EL (cell line): ENCODE data around the gene NFASC.

ENCODE experiments used
- DNase-seq: peaks from one replicate; pipeline ENCODE4 v3.0.0-alpha.2; 2016

NFASC gene

DNA sequence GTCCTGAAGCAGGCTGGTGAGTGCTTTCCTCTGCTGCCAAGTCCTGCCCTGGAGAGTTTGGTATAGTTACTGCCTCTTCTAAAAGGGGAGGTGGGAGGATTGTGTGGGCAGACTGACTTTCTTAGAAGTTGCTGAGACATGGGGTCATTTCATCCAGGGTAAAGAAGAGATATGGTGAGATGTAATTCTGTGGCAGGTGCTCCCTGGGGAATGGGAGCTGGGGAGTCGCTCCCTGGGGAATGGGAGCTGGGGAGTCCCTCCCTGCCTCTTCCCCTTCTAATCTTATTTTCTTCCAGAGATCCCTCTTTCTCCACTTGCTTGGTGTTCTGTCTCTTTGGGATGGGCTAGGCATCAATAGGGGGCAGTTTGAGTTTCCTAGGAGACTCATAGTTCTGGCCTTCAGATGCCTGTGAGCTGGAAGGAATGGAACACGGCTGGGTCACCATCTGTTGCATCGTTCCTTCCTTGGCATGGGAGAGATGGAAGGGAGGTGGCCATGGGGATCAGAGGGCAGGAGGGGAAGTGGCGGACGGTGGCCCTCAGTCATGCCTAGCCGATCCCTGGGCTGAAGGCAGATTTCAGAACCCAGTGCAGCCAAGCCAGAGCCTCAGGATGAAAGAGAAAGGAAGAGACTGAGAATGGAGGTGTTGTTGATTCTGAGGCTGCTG, 59.0 kb downstream of the NFASC start:
- no peak for DNase-seq

DNA sequence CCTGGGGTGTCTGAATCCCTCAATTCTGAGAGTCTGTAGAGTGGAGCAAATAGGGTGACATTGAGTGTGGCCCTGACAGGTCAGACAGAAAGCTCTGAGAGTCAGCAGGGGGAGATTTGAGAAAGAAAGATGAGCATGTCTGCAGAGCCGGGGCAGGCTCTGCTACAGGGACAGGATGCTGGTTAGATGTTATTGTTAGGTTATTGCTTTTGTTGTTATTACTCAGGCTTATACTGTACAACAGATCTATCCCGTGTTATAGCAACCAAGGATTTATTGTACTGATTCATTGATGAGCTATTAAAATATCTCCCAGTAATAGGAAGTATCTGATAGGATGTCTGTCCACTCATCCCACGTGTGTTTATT, 59.5 kb downstream of the NFASC start:
- DNase-seq: no peak

DNA sequence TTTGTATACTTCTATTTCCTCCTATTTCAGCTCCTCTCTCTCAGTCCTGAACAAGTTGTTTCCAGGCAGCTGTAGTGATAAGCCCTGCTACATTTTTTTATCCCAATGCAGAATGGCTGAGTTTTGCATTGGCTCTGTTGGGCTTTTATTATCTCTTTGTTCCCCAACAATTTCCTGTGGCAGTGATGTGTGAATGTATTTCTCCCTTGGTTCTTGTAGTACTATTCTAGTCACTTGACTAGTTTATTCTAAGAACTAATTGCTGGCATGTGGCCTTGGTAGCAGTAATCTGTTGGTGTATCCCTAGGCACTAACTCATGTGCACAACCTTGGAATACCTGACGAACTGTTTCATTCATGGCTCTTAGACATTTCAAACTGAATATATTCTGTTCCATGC, 60.7 kb downstream of the NFASC start:
- no peak for DNase-seq

DNA sequence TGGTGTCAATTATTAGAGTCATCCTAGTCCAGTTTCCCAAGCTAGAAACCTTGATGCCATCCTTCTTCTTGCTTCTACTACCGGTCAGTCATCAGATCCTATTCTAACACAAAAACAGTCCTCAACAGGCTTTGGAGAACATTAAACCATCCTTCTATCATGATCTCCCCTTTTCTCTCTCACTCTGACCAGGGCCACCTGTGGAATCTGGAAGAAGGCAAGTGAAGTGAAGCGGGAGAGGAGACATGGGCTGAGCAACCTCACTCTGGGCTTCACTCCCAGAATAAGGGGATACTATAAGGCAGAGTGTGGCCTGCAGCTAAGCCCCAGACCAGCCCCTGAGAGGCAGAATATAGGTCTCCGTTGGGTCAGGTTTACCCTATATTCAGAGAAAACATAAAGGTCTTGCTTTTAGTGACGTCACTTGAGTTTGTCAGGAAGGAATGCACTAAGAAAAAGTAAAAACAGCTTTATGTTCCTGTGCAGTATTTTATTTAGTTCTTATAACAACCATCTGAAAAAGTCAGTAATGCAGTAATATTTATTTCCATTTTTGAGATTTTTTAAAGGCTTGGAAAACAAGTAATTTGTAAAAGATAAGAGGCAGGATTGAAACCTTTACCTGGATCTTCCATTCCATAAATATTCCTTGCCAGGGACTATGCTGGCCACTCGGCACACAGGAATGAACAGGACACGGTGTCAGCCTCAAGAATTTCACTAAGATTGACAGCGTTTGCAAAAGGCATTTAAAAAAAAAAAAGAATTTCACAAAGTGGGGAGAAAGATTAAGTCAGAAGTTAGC, 61.3 kb downstream of the NFASC start:
- no peak for DNase-seq

DNA sequence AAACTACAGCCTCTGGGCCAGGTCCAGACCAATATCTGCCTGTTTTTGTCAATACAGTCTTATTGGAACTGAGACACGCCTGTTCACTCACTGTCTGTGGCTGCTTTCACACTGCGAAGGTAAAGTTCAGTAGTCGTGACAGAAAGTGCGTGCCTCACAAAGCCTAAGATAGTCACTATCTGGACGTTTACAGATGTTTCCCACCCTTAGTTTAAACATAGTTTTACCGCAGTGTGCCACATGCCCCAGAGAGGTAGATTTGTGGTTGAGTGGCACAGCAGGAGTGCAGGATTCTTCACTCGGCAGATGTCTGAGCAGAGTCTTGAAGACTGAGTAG, 61.9 kb downstream of the NFASC start:
- no peak for DNase-seq

GRCh38 chr1:204935155-204935554, 64.5 kb downstream of the NFASC start:
- no peak for DNase-seq

GRCh38 chr1:204936765-204937164, 66.1 kb downstream of the NFASC start:
- DNase-seq: no peak

GRCh38 chr1:204937901-204938300, 67.2 kb downstream of the NFASC start:
- DNase-seq: no peak

DNA sequence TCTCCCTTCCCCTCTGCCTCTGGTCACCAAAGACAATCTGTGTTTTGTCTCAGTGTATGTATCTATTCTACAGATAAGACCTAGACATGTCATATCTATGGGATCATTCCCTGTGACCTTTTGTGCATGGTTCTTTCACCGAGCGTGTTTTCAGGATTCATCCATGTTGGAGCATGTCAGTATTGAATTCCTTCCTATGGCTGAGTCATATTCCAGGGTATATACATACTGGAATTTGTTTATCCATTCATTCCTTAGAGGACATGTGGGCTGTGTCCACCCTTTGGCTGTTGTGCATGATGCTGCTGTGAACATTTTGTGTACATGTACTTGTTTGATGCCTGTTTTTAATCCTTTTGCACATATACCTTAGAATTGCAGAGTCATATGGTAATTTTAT, 69.9 kb downstream of the NFASC start:
- peak; percentile 7 for DNase-seq

GRCh38 chr1:204941421-204942338, 71.0 kb downstream of the NFASC start:
- peak; percentile 63 for DNase-seq

DNA sequence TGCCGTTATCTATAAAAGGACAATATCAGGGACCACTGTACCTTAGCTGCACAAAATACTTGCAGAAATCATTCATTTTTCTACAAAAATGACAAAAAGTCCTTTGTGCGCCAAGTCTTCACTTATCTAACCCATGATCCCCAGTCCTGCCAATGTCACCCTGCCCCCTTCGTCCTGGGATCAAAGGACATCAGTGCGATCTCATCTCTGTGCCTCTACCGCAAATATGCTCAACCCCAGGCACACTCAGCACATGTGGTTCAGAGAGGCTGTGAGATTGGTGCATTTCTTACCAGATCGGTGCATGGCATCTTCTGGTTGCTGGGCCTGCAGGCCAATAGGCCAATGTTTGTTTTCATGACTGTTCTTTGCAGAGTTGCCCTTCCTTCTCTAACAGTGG, 72.8 kb downstream of the NFASC start:
- DNase-seq: no peak

DNA sequence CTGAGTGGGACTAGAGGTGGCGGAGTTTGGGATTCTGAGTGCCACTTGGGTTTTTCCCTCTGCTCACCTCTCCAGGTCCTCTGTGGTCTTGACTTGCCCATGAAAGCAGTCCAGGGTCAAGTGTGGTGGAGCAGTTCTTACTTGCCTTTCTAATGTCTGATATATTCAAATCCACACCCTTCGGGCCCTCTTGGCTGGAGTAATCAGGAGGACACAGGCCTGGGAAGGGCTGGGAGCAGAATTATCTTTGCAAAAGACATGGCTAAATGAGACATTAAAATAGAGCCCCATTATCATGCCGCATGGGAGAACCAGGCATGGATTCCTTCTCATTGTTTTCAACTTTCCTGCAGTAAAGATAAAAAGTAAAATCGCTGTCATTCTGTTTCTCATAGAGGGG, 74.0 kb downstream of the NFASC start:
- no peak for DNase-seq

- DNase-seq: no peak
These were observed 74.9 kb downstream of the NFASC start for GRCh38 chr1:204945565-204945977.

GRCh38 chr1:204946640-204947039, 76.0 kb downstream of the NFASC start:
- no peak for DNase-seq

GRCh38 chr1:204947338-204947737, 76.7 kb downstream of the NFASC start:
- no peak for DNase-seq

- DNase-seq: no peak
These were observed 77.1 kb downstream of the NFASC start for GRCh38 chr1:204947747-204948146.

GRCh38 chr1:204950353-204951001, 79.8 kb downstream of the NFASC start:
- no peak for DNase-seq

DNA sequence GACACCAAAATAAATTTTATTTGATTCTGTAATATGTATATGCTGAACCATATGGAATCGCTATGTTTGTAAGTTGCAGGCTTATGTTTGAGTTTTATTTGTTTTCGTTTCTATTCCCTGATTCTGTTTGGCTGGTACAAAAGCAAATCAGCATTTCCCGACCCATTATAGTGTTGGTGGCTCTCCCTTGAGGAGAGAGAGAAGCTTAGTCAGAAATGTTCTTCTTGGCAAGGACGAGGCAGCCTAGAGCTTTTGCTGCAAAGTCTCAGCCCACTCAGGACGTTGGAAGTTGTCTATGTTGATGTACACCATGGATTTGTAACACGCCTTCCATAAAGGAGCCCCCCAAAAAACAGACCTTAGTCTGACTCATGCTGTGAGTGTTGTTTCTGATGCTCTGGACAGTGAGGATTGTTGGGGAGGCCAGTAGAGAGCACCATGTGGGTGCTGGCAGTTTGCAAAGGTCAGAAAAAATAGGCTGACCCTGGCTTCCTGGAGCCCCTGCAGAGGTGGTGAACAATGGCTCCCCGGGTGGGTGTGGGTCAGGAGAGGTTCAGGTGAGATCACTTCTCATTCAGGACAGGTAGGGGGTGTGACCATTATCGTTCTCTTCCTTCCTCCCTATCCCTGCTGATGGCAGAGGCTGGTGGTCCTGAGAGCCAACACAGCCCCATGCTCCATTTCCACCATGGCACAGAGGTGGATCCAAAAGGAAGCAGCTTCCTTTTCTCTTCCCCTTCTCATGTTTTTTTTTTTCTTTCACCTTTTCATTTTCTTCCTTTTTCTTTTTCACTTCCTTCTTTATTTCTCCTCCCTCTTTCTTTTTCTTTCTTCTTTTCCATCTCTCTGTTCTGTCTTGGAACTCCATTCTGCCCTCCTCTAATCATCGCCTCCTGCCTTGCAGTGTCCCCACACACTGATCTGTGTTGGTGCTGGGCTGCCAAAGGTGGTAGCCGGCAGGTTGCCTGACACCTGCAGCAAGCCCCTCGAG, 88.0 kb downstream of the NFASC start:
- no peak for DNase-seq

DNA sequence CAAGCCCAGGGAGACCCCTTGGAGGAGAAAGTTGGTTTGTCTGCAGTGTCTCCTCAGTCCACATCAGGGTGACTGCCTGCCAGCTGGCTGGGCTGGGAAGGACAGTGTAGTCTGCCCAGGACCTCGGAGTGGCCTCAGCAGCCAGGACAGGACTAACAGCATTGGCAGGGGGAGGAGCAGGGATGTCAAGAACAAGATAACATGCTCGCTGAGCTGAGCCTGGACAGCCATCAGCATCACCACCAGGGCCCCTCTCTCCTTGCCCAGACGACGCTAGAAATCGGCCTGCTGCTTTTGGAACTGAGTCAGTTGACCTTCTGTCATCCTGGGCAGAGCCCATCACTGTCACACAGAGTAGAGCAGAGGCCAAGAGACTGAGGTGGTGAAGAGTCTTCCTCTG, 88.7 kb downstream of the NFASC start:
- no peak for DNase-seq

DNA sequence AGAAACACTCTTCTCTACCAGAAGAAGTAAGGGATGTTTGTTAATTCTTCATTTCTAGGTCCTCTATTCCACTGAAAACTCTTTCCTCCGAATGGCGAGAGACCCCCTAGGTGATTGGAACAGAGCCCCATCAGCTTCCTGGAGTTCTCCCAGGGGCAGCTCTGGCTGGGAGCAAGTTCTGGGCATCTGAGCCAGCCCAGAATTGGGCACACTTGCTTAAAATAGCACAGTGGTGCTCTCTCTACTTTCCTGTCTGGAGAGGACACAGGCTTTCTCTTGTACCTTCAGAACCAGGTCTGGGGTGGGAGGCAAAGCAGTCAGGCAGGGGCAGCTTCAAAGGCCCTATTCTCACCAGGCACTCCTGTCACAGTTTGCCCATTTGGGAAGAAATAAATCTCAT, 89.2 kb downstream of the NFASC start:
- DNase-seq: no peak

- no peak for DNase-seq
These were observed 89.9 kb downstream of the NFASC start for GRCh38 chr1:204960306-204961125.
